Measurements from ENCODE around the gene RHPN2. TPM values are rescaled to one million over a fixed set of nuclear protein-coding genes. Genes with fewer than 3 reads are reported as not detected.
"Not testable (repeated sequence)": the region's sequence is repeated elsewhere in the genome, so short reads cannot be mapped to it uniquely, and the experiment has no call there.

RHPN2 gene
- total and polyA plus RNA-seq, 4 donors = 4.0 to 17.5 (median 11.5) TPM

GRCh38 chr19:32945260-32945659 is 119.4 kb downstream of the RHPN2 start:
- H3K27me3 ChIP-seq (ENCODE audit: control insufficient read depth in 3 of 3, insufficient read depth in 3 of 3, low read length in 2 of 3) = no peaks in the 10 kb centered on the region
- DNase-seq (no peak), ATAC-seq (ENCODE audit: insufficient read depth, low FRiP score) (no peak)
- H3K27ac ChIP-seq (ENCODE audit: low read depth in 1 of 2, low read length in 1 of 2) = no peak overlapping the region
- H3K9ac ChIP-seq (ENCODE audit: insufficient read depth in 1 of 2, low read length in 2 of 2) = no peak overlapping the region
- H3K9me3 ChIP-seq (ENCODE audit: control insufficient read depth in 4 of 4, insufficient read depth in 3 of 4, low read length in 3 of 4) = no peaks in the 10 kb centered on the region
- peaks cover 13 to 36% (median 30%) of the 10 kb centered on the region in 4 donors for H3K36me3 ChIP-seq (ENCODE audit: control insufficient read depth in 4 of 4, insufficient read depth in 4 of 4, low read length in 4 of 4)
- no peak for TF ChIP-seq CTCF (IDR thresholded peaks at IDR 0.05; ENCODE audit: control extremely low read depth, extremely low read depth)
- no peak overlapping the region for H3K4me3 ChIP-seq
- H3K4me1 ChIP-seq (ENCODE audit: control insufficient read depth in 5 of 5, insufficient read depth in 5 of 5, low read length in 5 of 5) = no peaks in the 10 kb centered on the region
- WGBS, 2 donors = 59 to 90% methylated on average over 3 of the region's 3 CpGs

GRCh38 chr19:32941273-32941672 is 123.4 kb downstream of the RHPN2 start:
- not testable (repeated sequence) for H3K9ac ChIP-seq (ENCODE audit: insufficient read depth in 1 of 2, low read length in 2 of 2); H3K9me3 ChIP-seq (ENCODE audit: control insufficient read depth in 4 of 4, insufficient read depth in 3 of 4, low read length in 3 of 4); DNase-seq; H3K4me1 ChIP-seq (ENCODE audit: control insufficient read depth in 5 of 5, insufficient read depth in 5 of 5, low read length in 5 of 5); ATAC-seq (ENCODE audit: insufficient read depth, low FRiP score); H3K4me3 ChIP-seq; H3K27me3 ChIP-seq (ENCODE audit: control insufficient read depth in 3 of 3, insufficient read depth in 3 of 3, low read length in 2 of 3); H3K27ac ChIP-seq (ENCODE audit: low read depth in 1 of 2, low read length in 1 of 2)
- WGBS, 2 donors = 93 to 94% methylated on average over 5 of the region's 5 CpGs
- H3K36me3 ChIP-seq (ENCODE audit: control insufficient read depth in 4 of 4, insufficient read depth in 4 of 4, low read length in 4 of 4) = peaks cover 7 to 32% (median 26%) of the 10 kb centered on the region in 4 donors

- no peaks in the 10 kb centered on the region for H3K4me1 ChIP-seq (ENCODE audit: control insufficient read depth in 5 of 5, insufficient read depth in 5 of 5, low read length in 5 of 5)
- peaks cover 4 to 25% (median 14%) of the 10 kb centered on the region in 4 donors for H3K36me3 ChIP-seq (ENCODE audit: control insufficient read depth in 4 of 4, insufficient read depth in 4 of 4, low read length in 4 of 4)
- no peak for TF ChIP-seq CTCF (IDR thresholded peaks at IDR 0.05; ENCODE audit: control extremely low read depth, extremely low read depth)
- no peaks in the 10 kb centered on the region for H3K9me3 ChIP-seq (ENCODE audit: control insufficient read depth in 4 of 4, insufficient read depth in 3 of 4, low read length in 3 of 4)
- H3K4me3 ChIP-seq = no peak overlapping the region
- H3K27me3 ChIP-seq (ENCODE audit: control insufficient read depth in 3 of 3, insufficient read depth in 3 of 3, low read length in 2 of 3) = no peaks in the 10 kb centered on the region
- WGBS, 2 donors = 97 to 98% methylated on average over 8 of the region's 8 CpGs
- ATAC-seq (ENCODE audit: insufficient read depth, low FRiP score) (no peak), DNase-seq (no peak)
- H3K9ac ChIP-seq (ENCODE audit: insufficient read depth in 1 of 2, low read length in 2 of 2) = no peak overlapping the region
- H3K27ac ChIP-seq (ENCODE audit: low read depth in 1 of 2, low read length in 1 of 2) = no peak overlapping the region
Measured at GRCh38 chr19:32936065-32936464, 128.6 kb downstream of the RHPN2 start.

- H3K27me3 ChIP-seq (ENCODE audit: control insufficient read depth in 3 of 3, insufficient read depth in 3 of 3, low read length in 2 of 3) = no peaks in the 10 kb centered on the region
Measured at GRCh38 chr19:32935629-32936028, 129.1 kb downstream of the RHPN2 start.

More at GRCh38 chr19:32935629-32936028, 129.1 kb downstream of the RHPN2 start:
- whole genome bisulfite sequencing, 2 donors = 92 to 96% methylated on average over 9 of the region's 9 CpGs
- no peaks in the 10 kb centered on the region for H3K4me1 ChIP-seq (ENCODE audit: control insufficient read depth in 5 of 5, insufficient read depth in 5 of 5, low read length in 5 of 5)
- no peak overlapping the region for H3K9ac ChIP-seq (ENCODE audit: insufficient read depth in 1 of 2, low read length in 2 of 2)
- peaks cover 8 to 26% (median 17%) of the 10 kb centered on the region in 4 donors for H3K36me3 ChIP-seq (ENCODE audit: control insufficient read depth in 4 of 4, insufficient read depth in 4 of 4, low read length in 4 of 4)
- TF ChIP-seq CTCF (IDR thresholded peaks at IDR 0.05; ENCODE audit: control extremely low read depth, extremely low read depth) = no peak
- H3K27ac ChIP-seq (ENCODE audit: low read depth in 1 of 2, low read length in 1 of 2) = no peak overlapping the region
- no peak overlapping the region for H3K4me3 ChIP-seq
- no peaks in the 10 kb centered on the region for H3K9me3 ChIP-seq (ENCODE audit: control insufficient read depth in 4 of 4, insufficient read depth in 3 of 4, low read length in 3 of 4)
- ATAC-seq (ENCODE audit: insufficient read depth, low FRiP score) (no peak), DNase-seq (no peak)
